Fibroblast of skin of right biceps (primary cell): ENCODE data around the gene RNF2.
"Not testable (repeated sequence)": the region's sequence is repeated elsewhere in the genome, so short reads cannot be mapped to it uniquely, and the experiment has no call there.

ENCODE experiments used
- DNase-seq: peaks from one replicate; pipeline ENCODE4 v3.0.0-alpha.2; 2013

RNF2 gene

GRCh38 chr1:185044981-185045813 lies at the start of gene RNF2:
Gene RNF2 (plus strand): TSS chr1:185045558. CDS start chr1:185087554, 41,996 bp downstream.
- peak; percentile 84 for DNase-seq

GRCh38 chr1:184999974-185000373 lies 45.4 kb upstream of the RNF2 start:
- not testable (repeated sequence) for DNase-seq

GRCh38 chr1:185001312-185001880 lies 44.0 kb upstream of the RNF2 start:
- DNase-seq: not testable (repeated sequence)

GRCh38 chr1:185008838-185009237 lies 36.5 kb upstream of the RNF2 start:
- no peak for DNase-seq

GRCh38 chr1:185010361-185010760 lies 35.0 kb upstream of the RNF2 start:
- no peak for DNase-seq

- no peak for DNase-seq
Measured at GRCh38 chr1:185014941-185015340, 30.4 kb upstream of the RNF2 start.

GRCh38 chr1:185015631-185016030 lies 29.7 kb upstream of the RNF2 start:
- DNase-seq: no peak

GRCh38 chr1:185016880-185017279 lies 28.5 kb upstream of the RNF2 start:
- DNase-seq: peak; percentile 16

- peak; percentile 89 for DNase-seq
Measured at GRCh38 chr1:185017338-185017737, 28.0 kb upstream of the RNF2 start.

GRCh38 chr1:185017966-185018365 lies 27.4 kb upstream of the RNF2 start:
- no peak for DNase-seq

- DNase-seq: no peak
Measured at GRCh38 chr1:185027252-185027882, 18.0 kb upstream of the RNF2 start.

GRCh38 chr1:185033686-185034085 lies 11.7 kb upstream of the RNF2 start:
- no peak for DNase-seq

- DNase-seq: no peak
Measured at GRCh38 chr1:185035258-185035657, 10.1 kb upstream of the RNF2 start.

GRCh38 chr1:185038813-185039376 lies 6.5 kb upstream of the RNF2 start:
- no peak for DNase-seq

GRCh38 chr1:185039726-185040407 lies 5.5 kb upstream of the RNF2 start:
- DNase-seq: no peak

GRCh38 chr1:185040408-185040735 lies 5.0 kb upstream of the RNF2 start:
- no peak for DNase-seq

GRCh38 chr1:185041742-185042141 lies 3.6 kb upstream of the RNF2 start:
- no peak for DNase-seq

- no peak for DNase-seq
Measured at GRCh38 chr1:185042737-185043136, 2.6 kb upstream of the RNF2 start.

GRCh38 chr1:185044387-185044786 lies 971 bp upstream of the RNF2 start:
- DNase-seq: no peak

- DNase-seq: peak; percentile 45
Measured at GRCh38 chr1:185045814-185046492, 595 bp downstream of the RNF2 start.

GRCh38 chr1:185046668-185047067 lies 1.3 kb downstream of the RNF2 start:
- DNase-seq: no peak

- DNase-seq: no peak
Measured at GRCh38 chr1:185049670-185050069, 4.3 kb downstream of the RNF2 start.
